ENCODE results near the gene CRTC1.

CRTC1 gene

DNA sequence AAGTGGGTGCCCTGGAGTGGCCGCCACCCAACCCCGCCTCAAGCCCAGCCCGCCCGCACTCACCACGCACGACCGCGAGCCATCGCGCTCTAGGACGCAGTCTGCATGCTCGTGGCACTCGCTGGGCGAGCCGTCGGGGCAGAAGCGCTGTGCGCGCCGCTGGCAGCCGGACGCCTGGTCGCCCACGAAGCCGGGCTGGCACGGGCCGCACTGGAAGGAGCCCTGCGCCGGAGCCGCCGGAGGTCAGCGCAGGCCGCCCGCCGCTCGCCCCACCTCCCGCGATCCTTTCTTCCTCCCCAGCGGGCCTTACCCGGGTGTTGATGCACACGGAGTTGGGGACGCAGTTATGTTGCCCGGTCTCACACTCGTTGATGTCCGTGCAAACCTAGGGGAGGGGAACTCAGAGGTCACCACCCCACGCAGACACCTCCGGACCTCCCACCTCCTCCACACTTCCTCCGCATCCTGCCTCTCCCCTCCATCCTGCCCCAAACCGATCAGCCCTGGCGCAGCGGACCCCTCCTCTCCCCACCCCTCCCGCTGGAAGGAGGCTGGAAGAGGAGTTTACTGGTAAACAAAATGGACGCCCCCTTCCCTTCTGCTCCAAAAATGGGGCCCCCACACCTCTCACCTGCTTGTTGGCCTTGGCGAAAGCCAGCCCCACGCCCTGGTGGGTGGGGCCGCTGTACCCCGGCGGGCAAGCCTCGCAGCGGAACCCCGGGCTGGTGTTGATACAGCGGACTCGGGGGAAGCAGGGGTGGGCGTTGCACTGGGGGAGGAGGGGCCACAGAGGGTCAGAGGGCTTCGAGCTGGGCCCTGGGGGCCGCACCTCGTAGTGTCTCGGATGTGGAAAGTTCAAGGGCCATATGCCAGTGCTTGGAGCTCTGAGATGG, 105.3 kb downstream of the CRTC1 start:
- DNase-seq = no peak

DNA sequence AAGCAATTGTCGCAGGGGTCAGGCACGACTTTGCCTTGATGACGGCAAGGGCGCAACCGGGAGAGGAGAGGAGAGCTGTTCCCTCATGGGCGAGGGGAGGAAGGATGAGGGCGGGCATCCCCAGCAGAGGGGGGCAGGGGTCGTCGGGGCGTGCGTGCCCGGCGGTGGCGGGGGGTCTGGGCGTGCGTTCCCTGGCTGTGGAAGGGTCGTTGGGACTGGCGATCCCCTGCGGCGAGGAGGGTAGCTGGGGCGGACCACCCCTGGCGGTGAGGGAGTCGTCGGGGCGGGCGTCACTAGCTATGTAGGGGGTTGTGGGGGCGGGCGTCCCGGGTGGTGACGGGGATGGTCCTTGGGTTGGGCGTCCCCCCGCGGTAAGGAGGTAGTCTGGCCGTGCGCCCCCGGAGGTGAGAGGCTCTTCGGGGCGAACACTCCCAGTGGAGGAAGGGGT, 106.0 kb downstream of the CRTC1 start:
- DNase-seq = no peak

DNA sequence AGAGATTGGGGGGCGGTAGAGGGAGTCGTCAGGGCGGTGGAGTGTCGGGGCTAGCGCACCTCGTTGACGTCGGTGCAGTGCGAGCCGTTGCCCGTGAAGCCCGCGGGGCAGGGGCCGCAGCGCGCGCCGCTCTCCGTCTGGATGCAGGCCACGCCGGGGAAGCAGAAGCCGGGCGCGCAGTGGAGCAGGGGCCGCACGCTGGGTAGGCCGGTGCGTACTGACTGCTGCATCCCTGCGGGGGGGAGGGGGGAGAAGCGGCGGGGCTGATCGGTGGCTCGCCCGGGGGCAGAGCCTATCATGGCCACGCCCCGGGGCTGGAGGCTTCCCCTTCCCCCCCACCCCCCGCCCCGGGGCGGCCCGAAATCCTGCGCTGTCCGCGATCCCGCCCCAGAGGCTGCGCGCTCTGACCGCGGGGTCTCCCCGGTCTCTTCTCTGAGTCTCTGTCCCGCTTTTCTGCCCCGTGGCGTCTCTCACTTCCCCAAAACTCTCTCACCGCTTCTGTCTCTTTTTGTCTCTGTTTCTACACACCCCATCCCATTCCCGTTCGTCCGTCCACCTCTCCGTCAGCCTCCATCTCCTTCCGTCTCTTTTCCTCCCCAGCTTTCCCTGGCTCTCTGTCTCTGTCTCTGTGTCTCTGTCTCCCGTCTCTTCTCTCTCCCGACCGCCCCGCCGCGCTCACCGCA, 106.5 kb downstream of the CRTC1 start:
- no peak for DNase-seq

DNA sequence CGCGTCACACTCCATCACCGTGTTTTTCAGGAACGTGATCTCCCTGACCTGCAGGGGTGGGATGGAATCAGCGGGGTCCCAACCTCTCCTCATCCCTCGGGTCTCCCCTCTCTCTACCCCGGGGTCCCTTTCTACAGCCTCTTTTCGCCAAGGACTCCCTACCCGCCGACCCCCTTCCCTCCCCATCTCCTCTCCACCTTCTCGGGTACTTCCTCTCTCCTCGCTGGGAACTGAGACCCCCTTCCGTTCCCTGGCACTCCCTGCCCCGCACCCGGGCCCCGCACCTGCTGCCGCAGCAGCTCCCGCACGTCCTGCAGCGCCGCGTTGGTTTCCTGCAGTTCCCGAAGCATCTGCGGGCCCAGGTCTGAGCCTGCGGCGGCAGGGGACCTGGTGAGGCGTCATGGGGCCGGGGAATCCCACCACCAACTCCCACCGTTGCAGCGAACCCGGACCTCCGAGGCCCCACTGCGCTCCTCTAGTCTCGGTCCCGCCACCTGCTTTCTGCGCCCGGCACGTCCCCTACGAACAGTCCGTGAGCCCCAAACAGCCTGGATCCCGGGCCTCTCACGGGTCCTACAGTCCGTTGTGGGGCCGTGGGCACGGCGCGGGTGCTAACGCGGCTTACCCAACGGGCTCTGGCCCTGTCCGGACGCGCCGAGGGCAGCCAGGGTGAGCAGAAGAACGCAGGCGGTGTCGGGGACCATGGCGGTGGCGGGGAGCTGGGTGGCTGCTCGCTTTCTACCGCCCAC, 107.3 kb downstream of the CRTC1 start, which contains the start of gene COMP:
TSS of gene COMP (minus strand) at position 740 of the 749 bp plus-strand sequence. CDS start at position 704, 36 bp downstream.
- no peak for DNase-seq

DNA sequence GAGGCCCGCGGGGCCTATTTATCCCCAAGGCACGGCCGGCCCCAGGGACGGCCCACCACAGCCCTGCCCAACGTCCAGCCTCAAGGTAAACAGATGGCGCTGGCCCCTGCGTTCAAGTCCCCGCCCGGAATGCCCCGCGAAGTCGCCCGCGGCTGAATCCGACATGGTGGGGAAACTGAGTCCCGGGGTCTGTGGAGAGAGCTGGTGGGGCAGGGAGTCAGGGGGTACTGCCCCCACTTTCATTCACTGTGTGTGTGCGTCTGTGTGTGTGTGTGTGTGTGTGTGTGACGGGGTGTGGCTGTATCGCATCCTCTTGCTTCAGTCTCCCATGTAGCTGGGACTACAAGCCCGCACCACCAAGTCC, 107.8 kb downstream of the CRTC1 start:
- no peak for DNase-seq

DNA sequence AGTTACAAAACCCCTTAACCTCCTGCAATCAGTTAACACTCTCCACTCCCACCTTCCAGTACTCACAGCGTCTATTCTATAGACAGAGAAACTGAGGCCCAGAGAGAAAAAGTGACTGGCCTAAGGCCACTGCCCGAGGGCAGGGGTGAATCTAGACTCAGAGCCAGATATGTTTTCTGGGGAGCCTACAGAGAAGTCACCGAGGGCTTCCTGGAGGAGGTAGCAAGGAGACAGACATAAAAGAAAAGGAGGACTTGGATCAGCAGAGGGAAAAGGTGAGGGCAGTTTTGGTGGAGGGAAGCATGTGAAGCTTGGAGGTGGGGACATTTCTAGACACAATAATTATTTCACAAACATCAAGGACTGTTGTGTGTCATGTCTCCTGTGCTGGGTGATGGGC, 109.2 kb downstream of the CRTC1 start:
- no peak for DNase-seq

DNA sequence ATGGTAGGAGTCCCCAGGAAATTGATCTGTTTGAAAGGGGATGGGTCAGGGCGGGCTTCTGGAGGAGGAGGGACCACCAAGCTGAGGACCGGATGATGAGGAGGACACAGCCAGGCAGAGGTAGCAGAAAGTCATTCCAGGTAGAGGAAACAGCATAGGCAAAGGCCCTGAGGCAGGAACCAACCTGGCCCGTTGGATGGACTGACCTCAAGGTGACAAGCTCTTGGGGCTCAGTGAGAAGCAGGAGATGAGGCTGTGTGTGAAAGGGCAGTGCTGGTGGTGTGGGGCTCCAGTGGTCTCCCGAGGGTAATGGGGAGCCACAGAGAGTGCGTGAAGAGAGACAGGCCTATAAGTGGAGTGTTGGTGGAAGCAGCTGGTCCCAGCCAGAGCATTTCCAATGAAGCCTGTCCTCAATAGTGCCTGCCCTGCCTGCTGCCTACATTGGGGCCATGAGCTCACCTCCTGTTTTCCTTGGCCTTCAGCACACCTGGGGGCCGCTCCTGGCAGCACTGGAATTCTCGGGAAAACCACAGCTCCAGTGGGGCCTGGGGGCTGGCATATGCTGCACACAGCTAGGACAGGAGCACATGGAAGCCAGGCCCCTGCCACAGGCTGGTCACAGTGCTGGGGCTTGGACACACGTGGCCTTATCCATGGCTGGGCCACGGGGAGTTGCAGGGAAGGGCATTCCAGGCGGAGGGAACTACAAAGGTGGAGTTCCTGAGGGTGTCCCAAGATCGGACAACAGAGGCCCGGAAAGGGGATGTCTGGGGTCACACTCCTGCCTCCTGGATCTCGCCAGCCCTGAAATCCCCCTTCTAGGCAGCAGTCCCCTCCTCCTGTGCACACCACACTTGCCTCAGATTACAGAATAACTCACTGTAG, 109.9 kb downstream of the CRTC1 start:
- no peak for DNase-seq

DNA sequence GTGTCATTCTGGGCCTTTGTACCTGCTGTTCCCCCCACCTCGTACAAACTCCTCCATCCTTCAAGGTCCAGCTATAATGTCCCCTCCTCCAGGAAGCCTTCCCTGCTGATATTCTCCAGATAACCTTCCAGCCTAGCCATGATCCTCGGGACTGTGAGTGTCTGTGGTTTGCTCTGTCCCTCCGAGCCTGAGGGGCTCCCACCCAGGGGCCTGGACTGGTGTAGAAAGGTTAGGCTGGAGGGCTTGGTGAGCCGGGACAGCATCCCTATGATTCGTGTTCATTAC, 110.5 kb downstream of the CRTC1 start:
- DNase-seq = no peak

DNA sequence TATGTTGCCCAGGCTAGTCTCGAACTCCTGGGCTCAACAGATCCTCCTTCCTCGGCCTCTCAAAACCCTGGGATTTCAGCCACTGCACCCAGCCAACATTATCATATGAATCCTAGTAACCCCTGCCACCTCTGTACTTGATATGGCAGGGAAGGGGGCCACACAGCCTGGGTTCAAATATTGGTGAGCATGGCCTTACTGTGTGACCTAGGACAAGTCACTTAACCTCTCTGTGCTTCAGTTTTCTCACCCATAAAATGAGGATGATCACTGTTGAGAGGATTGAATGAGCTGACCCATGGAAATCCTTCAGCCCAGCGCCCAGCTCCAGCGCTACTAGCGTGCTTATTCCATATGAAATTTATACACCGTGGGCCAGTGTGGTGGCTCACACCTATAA, 111.2 kb downstream of the CRTC1 start:
- DNase-seq = no peak

DNA sequence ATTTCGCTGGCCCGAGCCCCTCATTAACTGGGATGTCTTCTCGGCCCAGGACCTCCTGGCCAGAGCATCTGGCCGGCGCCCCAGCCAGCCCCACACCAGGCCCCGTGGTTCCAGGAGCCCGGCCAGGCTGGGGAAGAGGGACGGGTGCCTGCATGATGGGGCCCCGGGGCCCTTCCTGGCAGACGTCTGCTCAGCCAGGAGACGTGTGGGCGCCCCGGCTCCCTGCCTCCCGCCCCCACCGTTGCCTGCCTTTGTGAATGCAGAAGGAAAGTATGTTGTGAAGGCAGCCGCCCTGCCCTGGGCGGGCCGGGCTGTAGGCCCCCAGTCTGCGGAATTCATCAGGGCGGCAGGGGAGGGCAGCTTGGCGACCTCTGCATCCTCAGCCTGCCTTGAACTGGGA, 112.1 kb downstream of the CRTC1 start:
- no peak for DNase-seq

DNA sequence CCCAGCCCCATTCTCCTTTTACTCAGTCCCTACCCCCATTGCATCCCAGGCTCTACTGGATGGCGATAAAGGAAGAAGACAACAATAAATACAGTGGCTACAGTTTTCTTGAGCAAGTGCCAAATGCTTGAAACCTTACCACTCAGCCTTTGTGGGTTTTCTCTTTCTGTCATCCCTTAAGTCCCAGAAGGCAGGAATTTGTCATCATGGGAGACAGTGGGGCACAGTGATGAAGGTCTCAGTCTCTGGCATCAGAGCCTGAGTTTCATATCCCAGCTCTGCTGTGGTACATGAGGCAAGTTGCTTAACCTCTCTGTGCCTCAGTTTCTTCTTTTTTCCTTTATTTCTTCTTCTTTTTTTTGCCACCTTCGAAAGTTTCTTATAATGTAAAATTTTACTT, 112.8 kb downstream of the CRTC1 start:
- DNase-seq = no peak

DNA sequence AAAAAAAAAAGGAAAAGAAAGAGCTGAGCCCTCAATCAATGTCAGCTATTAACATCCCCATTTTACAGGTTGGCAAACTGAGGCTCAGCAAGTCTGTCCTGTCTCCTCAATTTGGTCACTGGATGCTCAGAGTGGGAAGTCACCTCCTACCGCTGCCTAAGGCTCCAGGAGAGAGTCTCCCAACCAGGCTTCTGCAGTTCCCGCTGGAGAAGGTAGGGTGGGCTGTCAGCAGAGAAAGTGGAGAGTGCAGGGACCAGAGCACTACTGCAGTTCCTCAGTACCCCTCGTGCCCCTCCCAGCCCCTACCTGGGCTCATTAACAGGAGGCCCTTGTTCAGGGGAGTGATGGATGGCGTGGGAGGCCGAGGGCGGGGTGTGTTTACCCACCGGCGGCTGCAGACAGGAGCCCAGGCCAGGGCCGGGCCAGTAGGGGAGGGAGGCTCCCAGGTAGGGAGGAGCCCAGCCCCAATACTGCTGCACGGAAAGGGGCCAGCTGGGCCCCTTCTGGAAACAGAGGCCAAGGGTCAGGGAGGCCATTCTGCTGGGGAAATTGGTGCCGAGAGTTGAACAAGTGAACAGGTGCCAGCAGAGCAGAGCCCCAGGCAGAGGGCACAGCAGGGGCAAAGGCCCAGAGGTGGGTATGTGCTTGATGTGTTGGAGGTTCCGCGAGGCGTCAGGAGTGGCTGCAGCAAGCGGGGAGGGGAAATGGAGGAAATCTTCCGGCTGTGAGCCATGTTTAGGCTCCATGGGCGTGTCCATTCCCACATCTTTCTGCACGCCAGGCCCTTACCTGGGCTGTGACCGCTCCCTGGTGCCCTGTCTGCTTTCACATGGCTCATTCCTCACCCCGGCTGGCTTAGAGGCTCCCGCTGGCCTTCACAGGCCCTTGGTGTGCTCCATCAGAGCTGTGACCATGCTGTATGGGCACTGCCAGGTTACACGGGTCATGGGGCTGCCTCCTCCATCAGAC, 115.2 kb downstream of the CRTC1 start:
- no peak for DNase-seq

DNA sequence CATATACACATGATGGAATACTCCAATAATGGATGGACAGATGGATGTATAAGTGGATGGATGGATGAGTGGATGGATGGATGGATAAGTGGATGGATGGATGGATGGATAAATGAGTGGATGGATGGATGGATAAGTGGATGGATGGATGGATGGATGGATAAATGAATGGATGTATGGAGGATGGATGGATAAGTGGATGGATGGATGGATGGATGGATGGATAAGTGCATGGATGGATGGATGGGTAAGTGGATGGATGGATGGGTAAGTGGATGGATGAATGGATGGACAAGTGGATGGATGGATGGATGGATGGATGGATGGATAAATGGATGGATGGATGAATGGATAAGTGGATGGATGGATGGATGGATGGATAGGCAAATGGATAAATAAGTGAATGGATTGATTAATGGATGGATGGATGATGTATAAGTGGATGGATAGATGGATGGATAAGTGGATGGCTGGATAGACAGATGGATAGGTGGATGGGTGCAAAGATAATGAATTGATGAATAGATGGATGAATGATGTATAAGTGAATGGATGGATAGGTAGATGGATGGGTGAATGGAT, 116.0 kb downstream of the CRTC1 start:
- no peak for DNase-seq

DNA sequence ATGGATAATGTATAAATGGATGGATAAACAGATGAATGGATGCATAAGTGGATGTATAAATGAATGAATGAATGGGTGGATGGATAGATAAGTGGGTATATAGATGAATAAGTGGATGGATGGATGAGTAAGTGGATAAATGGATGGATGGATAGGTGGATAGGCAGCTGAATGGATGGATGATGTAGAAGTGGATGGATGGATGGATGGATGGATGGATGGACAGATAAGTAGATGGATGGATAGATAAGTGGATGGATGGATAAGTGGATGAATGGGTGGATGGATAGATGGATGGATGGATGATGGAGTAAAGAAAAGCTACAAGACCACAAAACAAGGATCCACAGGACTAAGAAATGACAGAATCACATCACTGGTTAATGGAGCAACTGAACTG, 116.6 kb downstream of the CRTC1 start:
- no peak for DNase-seq

DNA sequence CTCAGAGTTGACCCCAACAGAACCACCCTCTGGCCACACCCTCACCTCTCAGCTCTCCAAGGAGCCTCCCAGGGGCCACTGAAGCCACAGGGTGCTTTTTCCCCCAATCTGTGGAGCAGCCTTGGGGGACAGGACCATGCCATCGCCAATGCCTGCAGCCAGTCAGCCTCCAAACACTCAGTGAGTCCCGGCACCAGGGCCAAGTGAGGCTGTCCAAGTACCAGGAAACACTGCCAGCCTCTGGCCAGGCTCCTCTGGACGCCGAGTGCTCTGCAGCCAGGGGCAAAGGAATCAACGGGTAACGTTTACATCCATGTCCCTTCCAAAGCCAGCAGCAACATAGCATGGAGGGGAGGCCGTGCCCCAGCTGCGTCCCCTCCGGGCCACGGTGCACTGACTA, 117.2 kb downstream of the CRTC1 start:
- no peak for DNase-seq

DNA sequence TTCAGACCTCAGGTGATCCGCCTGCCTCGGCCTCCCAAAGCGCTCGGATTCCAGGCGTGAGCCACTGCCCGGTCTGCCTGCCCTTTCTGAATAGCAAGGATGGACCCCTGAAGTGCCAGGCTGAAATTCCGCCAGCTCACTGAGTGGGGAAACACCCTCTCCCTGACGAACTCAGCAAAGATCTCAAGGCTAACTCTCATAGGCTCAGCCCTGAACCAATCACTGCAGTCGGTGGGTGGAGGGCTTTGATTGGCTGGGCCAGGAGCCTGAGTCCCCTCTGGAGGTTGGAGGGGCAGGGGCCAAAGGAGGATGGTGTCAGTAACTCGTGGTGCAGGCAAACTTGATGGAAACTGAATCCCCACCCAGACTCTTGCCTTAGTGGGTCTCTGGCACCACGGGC, 118.9 kb downstream of the CRTC1 start:
- no peak for DNase-seq

DNA sequence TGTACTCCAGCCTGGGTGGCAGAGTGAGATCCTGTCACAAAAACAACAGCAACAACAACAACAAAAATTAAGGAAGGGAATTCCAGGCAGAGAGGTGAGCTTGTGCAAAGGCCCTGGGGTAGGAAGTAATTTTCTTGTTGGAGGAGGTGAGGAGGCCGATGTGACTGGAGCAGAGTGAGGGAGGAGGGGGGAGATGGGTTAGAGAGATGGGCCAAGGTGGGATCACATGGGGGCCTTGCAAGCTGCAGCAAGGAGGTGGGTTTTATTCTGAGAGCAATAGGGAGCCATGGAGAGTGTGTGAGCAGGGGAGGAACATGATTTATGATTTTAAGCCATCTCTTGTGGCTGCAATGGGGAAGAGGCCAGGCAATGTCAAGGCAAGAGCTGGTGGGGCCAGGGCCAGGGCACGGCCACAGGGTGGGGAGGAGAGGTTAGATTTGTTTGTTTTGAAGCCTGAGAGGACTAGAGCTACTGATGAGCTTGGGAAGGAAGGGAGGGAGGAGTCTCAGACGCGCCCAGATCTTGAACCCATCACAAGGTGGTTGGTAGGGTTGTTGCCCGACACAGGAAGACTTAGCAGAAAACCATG, 120.2 kb downstream of the CRTC1 start:
- DNase-seq = no peak

DNA sequence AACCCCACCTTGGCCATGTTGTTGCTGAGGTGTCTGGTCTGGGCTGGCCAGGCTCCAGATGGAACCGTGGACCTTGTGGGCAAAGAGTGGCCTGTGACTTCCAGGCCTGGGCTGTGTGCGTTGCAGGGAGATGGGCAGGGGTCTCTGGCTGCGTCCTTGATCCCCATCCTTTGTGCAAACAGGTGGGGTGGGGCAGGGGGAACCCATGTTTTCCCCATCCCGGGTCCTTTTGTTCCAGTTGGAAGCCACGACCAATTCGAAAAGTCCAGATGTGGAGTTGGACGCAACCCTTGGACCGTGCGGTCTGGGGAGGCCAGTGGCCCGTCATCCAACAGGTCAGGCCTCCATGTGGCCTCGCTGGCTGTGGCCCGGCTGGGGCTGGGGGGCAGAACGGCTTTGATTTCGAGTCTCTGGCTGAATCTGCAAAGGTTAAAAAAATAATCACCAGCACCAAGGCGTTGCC, 120.7 kb downstream of the CRTC1 start:
- no peak for DNase-seq

DNA sequence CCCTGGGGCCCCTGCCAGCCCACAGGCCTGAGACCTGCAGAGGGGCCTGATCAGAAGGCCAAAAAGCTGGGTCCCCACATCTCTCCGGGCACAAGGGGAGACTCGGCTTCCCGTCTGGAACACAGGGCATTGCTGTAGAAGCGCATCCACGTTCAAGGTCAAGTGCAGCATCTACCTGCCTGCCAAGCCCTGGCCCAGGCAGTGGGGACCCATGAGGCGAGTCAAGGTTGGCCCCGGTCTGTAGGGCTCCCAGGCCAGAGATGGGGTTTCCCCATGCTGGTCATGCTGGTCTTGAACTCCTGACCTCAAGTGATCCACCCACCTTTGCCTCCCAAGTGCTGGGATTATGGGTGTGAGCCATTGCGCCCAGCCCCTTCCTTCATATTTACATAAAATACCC, 121.2 kb downstream of the CRTC1 start:
- no peak for DNase-seq

DNA sequence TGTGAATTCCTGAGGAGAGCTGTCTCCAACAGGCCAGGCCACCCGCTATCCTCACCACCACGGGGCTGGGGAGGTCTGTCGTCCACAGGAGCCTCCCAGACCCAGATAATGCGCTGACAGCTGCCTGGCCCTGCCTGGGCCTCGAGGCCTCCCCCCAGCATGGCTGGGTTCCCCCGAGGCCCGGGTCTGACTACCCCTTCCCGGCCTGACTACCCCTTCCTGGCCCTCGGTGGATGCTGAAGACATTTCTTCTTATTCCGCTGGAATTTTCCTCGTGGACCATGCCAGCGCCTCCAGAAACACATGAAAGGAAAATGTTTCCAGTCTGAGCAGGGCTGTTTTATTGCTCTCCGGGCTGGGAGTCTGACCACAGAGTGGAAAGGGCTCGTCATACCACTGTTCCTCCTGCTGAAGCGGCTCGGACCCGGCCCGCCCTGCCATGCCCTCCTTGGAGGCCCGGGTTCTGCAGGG, 124.4 kb downstream of the CRTC1 start:
- no peak for DNase-seq

Measured in T1000 (cell line).